Loucy (cell line): ENCODE data around the gene DNAL4.

ENCODE experiments used
- CTCF ChIP-seq: fragments of 200-600 bp; sonication (generic); conservative IDR thresholded peaks from 2 replicates; pipeline ENCODE4 v1.5.1; 2014; ENCODE audit warnings: mild to moderate bottlenecking, antibody characterized with exemption, low read length
- EZH2phosphoT487 ChIP-seq: fragments of 200-600 bp; IDR thresholded peaks from 2 replicates; pipeline ENCODE4 v1.6.1; 2018; ENCODE audit warnings: antibody characterized with exemption, mild to moderate bottlenecking, moderate library complexity, borderline replicate concordance

GRCh38 chr22:38740754-38741153, 53.2 kb downstream of the DNAL4 start:
- TF ChIP-seq CTCF (no peak), EZH2phosphoT487 (no peak)
